HG02885 (cell line): ENCODE measurements around the gene TRPT1.

ENCODE experiments used
- ATAC-seq: cut with Tn5 transposase; IDR thresholded peaks from one replicate; pipeline ENCODE4 v1.9.1; 2021; ENCODE audit warnings: mild to moderate bottlenecking; ENCODE audit not compliant: unreplicated experiment, poor library complexity

The TRPT1 gene

GRCh38 chr11:64185175-64185692 is 40.8 kb downstream of the TRPT1 start:
- peak; percentile 17 for ATAC-seq

- ATAC-seq = no peak
These were observed 42.1 kb downstream of the TRPT1 start for GRCh38 chr11:64183890-64184289.

GRCh38 chr11:64181506-64182411 is 44.2 kb downstream of the TRPT1 start:
- no peak for ATAC-seq

- ATAC-seq = no peak
These were observed 45.1 kb downstream of the TRPT1 start for GRCh38 chr11:64180891-64181290.

GRCh38 chr11:64178951-64179639 is 46.9 kb downstream of the TRPT1 start:
- ATAC-seq = no peak

GRCh38 chr11:64178203-64178602 is 47.8 kb downstream of the TRPT1 start:
- no peak for ATAC-seq

- ATAC-seq = no peak
These were observed 49.2 kb downstream of the TRPT1 start for GRCh38 chr11:64176751-64177150.
